HCT116 (cell line): ENCODE data around the gene PPM1B. TPM values are rescaled to one million over a fixed set of nuclear protein-coding genes. Genes with fewer than 3 reads are reported as not detected.

Experiments
- ATAC-seq: fragments of 200-7000 bp; cut with Tn5 transposase; 2 replicates; pipeline ENCODE4 v1.9.1; 2020; ENCODE audit warnings: mild to moderate bottlenecking, moderate library complexity
- BruUV-seq: library from RNA; stranded (reverse); fragments of 400-500 nt; replicated peaks from 2 replicates; lab custom pipeline; 2021; lab: Mats Ljungman, UMichigan
- CTCF ChIA-PET: fragments of 300-600 bp; sonication (Branson Sonifier 250); formaldehyde crosslinking; loops from one replicate; lab custom pipeline; 2021; ENCODE audit warnings: antibody characterized with exemption; lab: Charles Lee
- POLR2A ChIA-PET: fragments of 300-600, 350-600 bp; sonication (Branson Sonifier 250); formaldehyde crosslinking; loops from one replicate; lab custom pipeline; 2021; ENCODE audit warnings: antibody characterized with exemption; lab: Charles Lee
- RAD21 ChIA-PET, 2 experiments: fragments of 300-600 bp; sonication (Branson Sonifier 250); formaldehyde crosslinking; loops; one replicate each; lab custom pipeline; 2023; ENCODE audit warnings: low total read pairs in 2 of 2; ENCODE audit not compliant: uncharacterized antibody in 2 of 2, unreplicated experiment in 2 of 2, low non-redundant PET in 1 of 2; lab: Charles Lee
- DNase-seq: peaks from one replicate; pipeline ENCODE4 v3.0.0-alpha.2; 2010; ENCODE audit warnings: low read depth, low spot score
- H2AFZ ChIP-seq: fragments of 200-600 bp; shearing (Covaris generic), sonication (generic); 2 replicates; pipeline ENCODE4 v1.6.1; 2017; ENCODE audit warnings: low read depth, mixed run types, mixed read lengths, antibody characterized with exemption, low read length; ENCODE audit not compliant: poor library complexity, severe bottlenecking
- H3K27ac ChIP-seq: 2 replicates; pipeline ENCODE4 v1.5.1; 2012; ENCODE audit warnings: low read depth, low read length
- H3K27me3 ChIP-seq: fragments of 200-600 bp; sonication (generic); 2 replicates; pipeline ENCODE4 v1.6.1; 2016; ENCODE audit warnings: mixed run types, low read length, mixed read lengths; ENCODE audit not compliant: insufficient read depth
- H3K36me3 ChIP-seq, 2 experiments: fragments of 200-500 bp in 1 of 2; fragments of 200-600 bp in 1 of 2; sonication (Bioruptor generic) in 1 of 2; sonication (generic) in 1 of 2; 2 replicates each; pipeline versions ENCODE4 v1.5.1 to v1.6.1; 2014 to 2016; ENCODE audit warnings: low read length in 2 of 2, inconsistent platforms in 1 of 2, mixed read lengths in 1 of 2, mixed run types in 1 of 2; ENCODE audit not compliant: insufficient read depth in 2 of 2, control insufficient read depth in 1 of 2
- H3K4me1 ChIP-seq, 2 experiments: fragments of 200-600 bp in 1 of 2; sonication (generic) in 1 of 2; 2 replicates each; pipeline versions ENCODE4 v1.5.1 to v1.6.1; 2012 to 2017; ENCODE audit warnings: low read length in 2 of 2, inconsistent platforms in 1 of 2, mild to moderate bottlenecking in 1 of 2, mixed read lengths in 1 of 2, mixed run types in 1 of 2, moderate library complexity in 1 of 2; ENCODE audit not compliant: insufficient read depth in 2 of 2, control insufficient read depth in 1 of 2
- H3K4me2 ChIP-seq: fragments of 200-600 bp; sonication (generic); 2 replicates; pipeline ENCODE4 v1.6.1; 2017; ENCODE audit warnings: mixed run types, low read length, mixed read lengths
- H3K4me3 ChIP-seq, 2 experiments: fragments of 200-600 bp in 1 of 2; sonication (generic) in 1 of 2; replicated peaks in 1 of 2; 2 replicates each; pipeline ENCODE4 v1.5.1; 2011 to 2016; ENCODE audit warnings: low read length in 2 of 2, control low read depth in 1 of 2, low read depth in 1 of 2, mild to moderate bottlenecking in 1 of 2, mixed read lengths in 1 of 2, mixed run types in 1 of 2
- H3K79me2 ChIP-seq: fragments of 200-600 bp; sonication (generic); 2 replicates; pipeline ENCODE4 v1.6.1; 2017; ENCODE audit warnings: mild to moderate bottlenecking, mixed run types, low read length, moderate library complexity, mixed read lengths; ENCODE audit not compliant: insufficient read depth
- H3K9ac ChIP-seq: fragments of 200-600 bp; sonication (generic); 2 replicates; pipeline ENCODE4 v1.6.1; 2016; ENCODE audit warnings: low read length, mixed read lengths
- H3K9me2 ChIP-seq: fragments of 200-600 bp; sonication (generic), shearing (Covaris generic); 2 replicates; pipeline ENCODE4 v1.6.1; 2017; ENCODE audit warnings: mixed run types, mild to moderate bottlenecking, moderate library complexity; ENCODE audit not compliant: insufficient read depth
- H3K9me3 ChIP-seq, 2 experiments: fragments of 200-500 bp in 1 of 2; fragments of 200-600 bp in 1 of 2; sonication (Bioruptor generic) in 1 of 2; sonication (generic) in 1 of 2; 2 replicates each; pipeline ENCODE4 v1.6.1; 2014 to 2017; ENCODE audit warnings: low read length in 2 of 2, mixed read lengths in 2 of 2, inconsistent platforms in 1 of 2, low read depth in 1 of 2, mild to moderate bottlenecking in 1 of 2, mixed run types in 1 of 2, moderate library complexity in 1 of 2; ENCODE audit not compliant: control insufficient read depth in 1 of 2, insufficient read depth in 1 of 2
- H4K20me1 ChIP-seq: fragments of 200-600 bp; sonication (generic), shearing (Covaris generic); 2 replicates; pipeline ENCODE4 v1.6.1; 2017; ENCODE audit warnings: mixed run types, mild to moderate bottlenecking, moderate library complexity; ENCODE audit not compliant: insufficient read depth
- ATF3 ChIP-seq: IDR thresholded peaks from 2 replicates; pipeline ENCODE4 v1.6.1; 2012
- CBX3 ChIP-seq: IDR thresholded peaks from 2 replicates; pipeline ENCODE4 v1.6.1; 2012; ENCODE audit warnings: low read depth
- CEBPB ChIP-seq: IDR thresholded peaks from 2 replicates; pipeline ENCODE4 v1.6.1; 2012; ENCODE audit warnings: low read depth
- EGR1 ChIP-seq: IDR thresholded peaks from 2 replicates; pipeline ENCODE4 v1.6.1; 2012; ENCODE audit warnings: low read depth
- EZH2 ChIP-seq: fragments of 200-600 bp; sonication (generic); IDR thresholded peaks from 2 replicates; pipeline ENCODE4 v1.6.1; 2017; ENCODE audit warnings: antibody characterized with exemption, mixed run types
- FOSL1 ChIP-seq: IDR thresholded peaks from 2 replicates; pipeline ENCODE4 v1.6.1; 2012; ENCODE audit warnings: low read depth
- JUND ChIP-seq: IDR thresholded peaks from 2 replicates; pipeline ENCODE4 v1.6.1; 2012
- MAX ChIP-seq: IDR thresholded peaks from 2 replicates; pipeline ENCODE4 v1.6.1; 2012
- POLR2A ChIP-seq: IDR thresholded peaks from 2 replicates; pipeline ENCODE4 v1.7.0; 2011; ENCODE audit warnings: borderline replicate concordance; ENCODE audit not compliant: insufficient read depth, insufficient read length; ENCODE audit errors: extremely low read depth
- POLR2AphosphoS5 ChIP-seq: IDR thresholded peaks from 2 replicates; pipeline ENCODE4 v1.6.1; 2011; ENCODE audit warnings: mild to moderate bottlenecking, low read depth, low read length, moderate library complexity
- RAD21 ChIP-seq: IDR thresholded peaks from 2 replicates; pipeline ENCODE4 v1.6.1; 2012; ENCODE audit warnings: low read depth, mild to moderate bottlenecking
- REST ChIP-seq: IDR thresholded peaks from 2 replicates; pipeline ENCODE4 v1.6.1; 2012; ENCODE audit warnings: low read depth
- SIN3A ChIP-seq: IDR thresholded peaks from 2 replicates; pipeline ENCODE4 v1.6.1; 2012; ENCODE audit warnings: low read depth
- TCF7L2 ChIP-seq: IDR thresholded peaks from 2 replicates; pipeline ENCODE4 v1.7.0; 2011; ENCODE audit warnings: borderline replicate concordance, inconsistent platforms; ENCODE audit not compliant: insufficient read depth, insufficient read length; ENCODE audit errors: extremely low read depth
- ZBTB33 ChIP-seq: IDR thresholded peaks from 2 replicates; pipeline ENCODE4 v1.6.1; 2011; ENCODE audit warnings: mild to moderate bottlenecking, low read length, moderate library complexity; ENCODE audit not compliant: insufficient replicate concordance; ENCODE audit errors: extremely low read depth
- ZFX ChIP-seq: fragments of 450-650 bp; IDR thresholded peaks from 2 replicates; pipeline ENCODE4 v1.6.1; 2017
- ZNF274 ChIP-seq: fragments of 200-500 bp; sonication (Bioruptor generic); IDR thresholded peaks from 2 replicates; pipeline ENCODE4 v1.6.1; 2014; ENCODE audit warnings: mild to moderate bottlenecking, low read depth, low read length, inconsistent platforms
- intact Hi-C: fragments of 100-400 bp; cut with micrococcal nuclease; formaldehyde crosslinking; loops from 2 replicates; pipeline ENCODE4 v1.10.0; 2022
- total RNA-seq: library from RNA; stranded (reverse); gene quantifications from one replicate; pipeline ENCODE4 v1.2.1, GENCODE V29; 2021; ENCODE audit not compliant: unreplicated experiment

PPM1B gene
- total RNA-seq, 1 experiment from 2014 or later = 36.9 TPM

GRCh38 chr2:44195714-44196113, 27.0 kb downstream of the PPM1B start:
- no peak for ATAC-seq
- Histone ChIP-seq H3K9me2 (no peaks in the 10 kb centered on the region), H3K4me2 (no peak overlapping the region), H3K4me1 (no peaks in the 10 kb centered on the region), H4K20me1 (no peaks in the 10 kb centered on the region), H3K27ac (no peak overlapping the region), H3K9me3 (no peaks in the 10 kb centered on the region), H3K27me3 (no peaks in the 10 kb centered on the region), H3K36me3 (no peaks in the 10 kb centered on the region), H2AFZ (no peak overlapping the region), H3K4me3 (no peak overlapping the region), H3K79me2 (peaks cover 39% of the 10 kb centered on the region), H3K9ac (no peak overlapping the region)
- ChIA-PET POLR2A (no interaction called here), CTCF (no interaction called here), RAD21 (no interaction called here)
- intact Hi-C loops = no loop called here
- no TSS peak for BruUV-seq
- DNase-seq = no peak
- TF ChIP-seq CEBPB (no peak), MAX (no peak)

GRCh38 chr2:44197816-44198215, 29.1 kb downstream of the PPM1B start:
- Histone ChIP-seq H2AFZ (no peak overlapping the region), H3K36me3 (no peaks in the 10 kb centered on the region), H3K9me2 (no peaks in the 10 kb centered on the region), H3K27ac (no peak overlapping the region), H3K9me3 (no peaks in the 10 kb centered on the region), H3K4me2 (no peak overlapping the region), H4K20me1 (no peaks in the 10 kb centered on the region), H3K4me1 (no peaks in the 10 kb centered on the region), H3K27me3 (no peaks in the 10 kb centered on the region), H3K9ac (no peak overlapping the region), H3K79me2 (peaks cover 32% of the 10 kb centered on the region), H3K4me3 (no peak overlapping the region)
- RAD21 ChIA-PET = no interaction called here
- ATAC-seq (no peak), DNase-seq (no peak)
- POLR2A ChIA-PET = no interaction called here
- BruUV-seq = no TSS peak
- CTCF ChIA-PET = no interaction called here
- intact Hi-C loops = no loop called here
- TF ChIP-seq EZH2 (no peak), MAX (no peak), ATF3 (no peak), EGR1 (no peak), POLR2A (no peak), TCF7L2 (no peak), FOSL1 (no peak), CBX3 (no peak), JUND (no peak), ZBTB33 (no peak), POLR2AphosphoS5 (no peak), ZNF274 (no peak), CEBPB (no peak), SIN3A (no peak), RAD21 (no peak), ZFX (no peak), REST (no peak)
